Astrocyte (in vitro differentiated cells and primary cell): ENCODE measurements around the gene SCLY.

Experiments
- CTCF ChIP-seq: IDR thresholded peaks from 2 replicates; pipeline ENCODE4 v1.5.1; 2011; ENCODE audit warnings: low read depth, mild to moderate bottlenecking, inconsistent platforms, low read length, moderate library complexity; ENCODE audit not compliant: insufficient read depth
- EZH2 ChIP-seq: IDR thresholded peaks from 2 replicates; pipeline ENCODE4 v1.6.1; 2012; ENCODE audit warnings: mild to moderate bottlenecking, low read length, inconsistent platforms; ENCODE audit not compliant: insufficient read depth

- TF ChIP-seq CTCF = no peak
- no peak for TF ChIP-seq EZH2
These were observed 7.5 kb upstream of the SCLY start for GRCh38 chr2:238053191-238053776.
